Vagina (tissue), 2 donors: ENCODE measurements around the gene DDX55.

Experiments
- POLR2A ChIP-seq, 2 donors: fragments of 450-650 bp; IDR thresholded peaks; one replicate each; pipeline ENCODE4 v1.6.1; 2017; ENCODE audit warnings: antibody characterized with exemption in 2 of 2, mild to moderate bottlenecking in 2 of 2, moderate library complexity in 2 of 2
- TF ChIP-seq, protein P1 (sequence below), 3 experiments: fragments of 450-650 bp in 2 of 3; fragments of 200-600 bp in 1 of 3; sonication (generic) in 1 of 3; IDR thresholded peaks; one replicate each; pipeline ENCODE4 v1.5.1; 2017 to 2019; ENCODE audit warnings: antibody characterized with exemption in 3 of 3, mild to moderate bottlenecking in 2 of 3, moderate library complexity in 2 of 3

DNA sequence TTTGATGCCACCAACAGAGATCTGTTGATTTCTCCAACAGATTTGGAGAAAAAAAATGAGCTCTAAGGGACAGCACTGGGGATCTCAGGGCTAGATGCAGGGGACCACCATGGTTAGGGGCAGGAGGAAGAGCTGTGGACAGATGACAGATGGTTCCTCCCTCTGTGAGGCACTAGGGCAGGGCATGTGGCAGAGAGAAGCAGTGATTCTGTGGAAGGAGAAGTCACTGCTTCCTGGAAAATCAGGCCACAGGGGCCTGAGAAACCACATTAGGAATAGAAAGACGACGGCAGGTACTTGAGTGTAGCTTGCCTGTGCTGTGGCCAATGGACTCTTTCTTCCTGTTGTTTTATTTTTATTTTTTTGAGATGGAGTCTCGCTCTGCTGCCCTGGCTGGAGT, 42.4 kb upstream of the DDX55 start:
- TF ChIP-seq, protein P1, sequence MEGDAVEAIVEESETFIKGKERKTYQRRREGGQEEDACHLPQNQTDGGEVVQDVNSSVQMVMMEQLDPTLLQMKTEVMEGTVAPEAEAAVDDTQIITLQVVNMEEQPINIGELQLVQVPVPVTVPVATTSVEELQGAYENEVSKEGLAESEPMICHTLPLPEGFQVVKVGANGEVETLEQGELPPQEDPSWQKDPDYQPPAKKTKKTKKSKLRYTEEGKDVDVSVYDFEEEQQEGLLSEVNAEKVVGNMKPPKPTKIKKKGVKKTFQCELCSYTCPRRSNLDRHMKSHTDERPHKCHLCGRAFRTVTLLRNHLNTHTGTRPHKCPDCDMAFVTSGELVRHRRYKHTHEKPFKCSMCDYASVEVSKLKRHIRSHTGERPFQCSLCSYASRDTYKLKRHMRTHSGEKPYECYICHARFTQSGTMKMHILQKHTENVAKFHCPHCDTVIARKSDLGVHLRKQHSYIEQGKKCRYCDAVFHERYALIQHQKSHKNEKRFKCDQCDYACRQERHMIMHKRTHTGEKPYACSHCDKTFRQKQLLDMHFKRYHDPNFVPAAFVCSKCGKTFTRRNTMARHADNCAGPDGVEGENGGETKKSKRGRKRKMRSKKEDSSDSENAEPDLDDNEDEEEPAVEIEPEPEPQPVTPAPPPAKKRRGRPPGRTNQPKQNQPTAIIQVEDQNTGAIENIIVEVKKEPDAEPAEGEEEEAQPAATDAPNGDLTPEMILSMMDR (IDR thresholded peaks at IDR 0.05), result no peak
- TF ChIP-seq POLR2A (IDR thresholded peaks at IDR 0.05), result no peak
